Caki2 (cell line): Measurements from ENCODE around the gene NXNL1. TPM values are rescaled to one million over a fixed set of nuclear protein-coding genes. Genes with fewer than 3 reads are reported as not detected.

Source experiments
- DNase-seq: peaks from one replicate; pipeline ENCODE4 v3.0.0-alpha.2; 2015; ENCODE audit warnings: low read depth
- in situ Hi-C: cut with HindIII; loops from 2 replicates; pipeline ENCODE4 v1.10.0; 2016; ENCODE audit warnings: low sequenced_read_pairs, low pct_unique_long_range_greater_than_20kb, mixed read lengths
- total RNA-seq: library from RNA; depleted of rRNA; stranded (reverse); fragments of >200 nt; shearing (Covaris generic); gene quantifications from 2 replicates; pipeline ENCODE4 v1.2.3, GENCODE V29; 2014; ENCODE audit warnings: low replicate concordance

The NXNL1 gene
- total RNA-seq, 1 experiment from 2014 or later = not detected

DNA sequence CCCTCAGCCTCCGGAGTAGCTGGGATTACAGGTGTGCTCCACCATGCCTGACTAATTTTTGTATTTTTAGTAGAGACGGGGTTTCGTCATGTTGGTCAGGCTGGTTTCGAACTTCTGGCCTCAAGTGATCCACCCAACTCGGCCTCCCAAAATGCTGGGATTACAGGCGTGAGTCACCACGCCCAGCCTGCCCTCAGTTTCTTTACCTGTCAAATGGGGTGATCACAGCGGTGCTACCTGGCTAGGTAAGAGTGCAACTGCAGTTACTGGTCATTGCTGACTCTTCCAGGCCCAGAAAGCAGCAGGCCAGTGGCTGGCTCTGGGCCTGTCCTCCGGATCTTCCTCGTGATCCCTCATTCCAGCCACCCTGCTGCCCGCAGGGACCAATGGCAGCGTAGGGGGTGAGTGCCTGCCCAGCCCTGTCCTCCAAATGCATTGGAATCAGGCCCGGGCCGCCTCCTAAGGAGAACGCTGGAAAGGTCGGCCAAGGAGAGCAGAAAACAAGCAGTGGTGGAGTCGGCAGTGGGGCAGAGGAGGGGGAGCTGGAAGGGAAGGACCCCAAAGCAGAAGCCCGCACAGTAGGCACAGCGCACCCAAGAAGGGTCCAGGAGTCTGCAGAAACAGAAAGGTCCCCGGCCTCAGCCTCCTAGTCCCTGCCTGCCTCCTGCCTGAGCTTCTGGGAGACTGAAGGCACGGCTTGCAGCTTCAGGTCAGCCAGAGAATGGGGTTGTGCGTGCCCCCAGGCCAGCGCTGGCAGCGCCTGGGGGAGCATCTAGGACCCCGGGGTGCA is 7.8 kb upstream of the NXNL1 start:
- in situ Hi-C loops = no loop called here
- no peak for DNase-seq

- in situ Hi-C loops = no loop called here
- no peak for DNase-seq
These were observed 7.0 kb upstream of the NXNL1 start for GRCh38 chr19:17467471-17468301.

DNA sequence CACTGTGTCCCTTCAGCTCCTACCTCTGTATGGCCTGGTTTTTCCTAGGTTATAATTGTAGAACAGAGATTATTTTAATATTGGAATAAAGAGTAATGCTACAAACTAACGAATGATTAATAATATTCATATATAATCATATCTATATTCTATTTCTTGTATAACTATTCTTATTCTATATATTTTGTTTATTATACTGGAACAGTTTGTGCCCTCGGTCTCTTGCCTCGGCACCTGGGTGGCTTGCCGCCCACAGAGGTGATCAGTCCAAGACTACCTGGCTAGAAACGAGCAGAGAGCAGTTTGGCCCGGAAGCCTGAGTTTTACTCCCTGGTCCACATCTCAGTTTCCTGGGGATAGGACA is 5.7 kb upstream of the NXNL1 start:
- in situ Hi-C loops = no loop called here
- no peak for DNase-seq

GRCh38 chr19:17458970-17459369 is 1.8 kb downstream of the NXNL1 start:
- no peak for DNase-seq
- in situ Hi-C loops = no loop called here

- in situ Hi-C loops = no loop called here
- DNase-seq = no peak
These were observed 3.1 kb downstream of the NXNL1 start for GRCh38 chr19:17457616-17458015.

DNA sequence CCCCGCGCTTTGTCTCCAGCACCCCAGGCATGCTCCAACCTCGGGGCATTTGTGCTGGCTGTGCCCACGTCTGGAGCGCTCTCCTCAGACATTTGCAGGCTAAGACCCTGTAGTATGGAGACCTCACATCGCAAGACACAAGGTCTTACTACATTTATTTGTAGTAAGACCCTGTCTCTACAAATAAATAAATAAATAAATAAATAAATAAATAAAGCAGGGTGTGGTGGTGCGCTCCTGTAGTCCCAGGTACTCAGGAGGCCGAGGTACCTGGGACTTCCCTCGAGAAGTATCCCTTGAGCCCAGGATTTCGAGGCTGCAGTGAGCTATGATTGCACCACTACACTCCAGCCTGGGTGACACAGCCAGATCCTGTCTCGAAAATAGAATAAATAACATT is 4.6 kb downstream of the NXNL1 start:
- in situ Hi-C loops = no loop called here
- DNase-seq = no peak

DNA sequence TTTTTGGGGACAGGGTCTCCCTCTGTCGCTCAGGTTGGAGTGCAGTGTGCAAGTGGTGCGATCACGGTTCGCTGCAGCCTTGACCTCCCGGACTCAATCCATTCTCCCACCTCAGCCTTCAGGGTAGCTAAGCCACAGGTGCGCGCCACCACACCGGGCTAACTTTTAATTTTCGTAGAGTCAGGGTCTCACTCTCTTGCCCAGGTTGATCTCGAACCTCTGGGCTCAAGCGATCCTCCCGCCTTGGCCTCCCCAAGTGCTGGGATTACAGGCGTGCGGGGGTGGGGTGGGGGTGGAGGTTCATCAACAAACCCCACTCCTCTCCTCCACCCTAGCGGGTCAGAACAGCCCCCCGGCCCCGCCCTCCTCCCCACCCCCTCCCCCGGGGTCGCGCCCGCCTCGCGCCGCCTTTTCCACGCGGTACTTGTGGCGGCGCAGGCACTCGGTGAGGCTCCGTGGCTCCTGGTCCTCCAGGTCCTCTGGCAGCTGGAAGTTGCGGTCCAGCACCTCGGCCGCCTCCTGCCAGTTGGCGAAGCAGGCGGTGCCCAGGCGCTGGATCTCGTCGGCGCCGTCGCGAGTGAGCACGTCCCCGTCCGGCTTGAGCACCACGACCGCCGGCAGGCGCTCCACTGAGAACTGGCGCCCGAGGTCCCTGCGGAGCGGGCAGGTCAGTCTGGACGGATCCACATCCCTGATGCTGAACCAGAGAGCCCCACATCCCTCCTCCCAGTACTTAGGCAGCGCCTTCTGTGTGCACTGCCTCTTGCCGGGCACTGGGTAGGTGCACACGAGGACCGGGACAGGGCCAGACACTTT is 5.2 kb downstream of the NXNL1 start:
- in situ Hi-C loops = no loop called here

GRCh38 chr19:17454576-17455071 is 6.1 kb downstream of the NXNL1 start:
- in situ Hi-C loops = no loop called here

More for the DNA sequence above, 5.2 kb downstream of the NXNL1 start:
- DNase-seq = no peak

DNA sequence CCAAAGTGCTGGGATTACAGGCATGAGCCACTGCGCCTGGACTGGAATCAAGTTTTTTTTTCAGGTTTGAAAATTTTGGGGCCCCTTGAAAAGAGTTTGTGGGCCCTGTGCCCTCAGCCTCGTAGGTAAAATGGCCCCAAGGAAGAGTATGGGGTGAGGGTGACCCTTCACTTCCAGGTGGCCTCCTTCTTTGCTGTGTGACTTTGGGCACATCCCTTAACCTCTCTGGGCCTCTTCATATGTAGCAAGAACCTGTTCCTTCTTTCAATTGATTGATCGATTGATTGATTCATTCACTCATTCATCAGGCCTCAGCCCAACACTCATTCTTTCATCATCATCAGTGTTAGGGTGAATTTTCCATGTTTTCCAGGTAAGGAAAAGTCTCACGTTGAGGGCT is 8.9 kb downstream of the NXNL1 start:
- in situ Hi-C loops = no loop called here

More at GRCh38 chr19:17454576-17455071, 6.1 kb downstream of the NXNL1 start:
- no peak for DNase-seq

DNA sequence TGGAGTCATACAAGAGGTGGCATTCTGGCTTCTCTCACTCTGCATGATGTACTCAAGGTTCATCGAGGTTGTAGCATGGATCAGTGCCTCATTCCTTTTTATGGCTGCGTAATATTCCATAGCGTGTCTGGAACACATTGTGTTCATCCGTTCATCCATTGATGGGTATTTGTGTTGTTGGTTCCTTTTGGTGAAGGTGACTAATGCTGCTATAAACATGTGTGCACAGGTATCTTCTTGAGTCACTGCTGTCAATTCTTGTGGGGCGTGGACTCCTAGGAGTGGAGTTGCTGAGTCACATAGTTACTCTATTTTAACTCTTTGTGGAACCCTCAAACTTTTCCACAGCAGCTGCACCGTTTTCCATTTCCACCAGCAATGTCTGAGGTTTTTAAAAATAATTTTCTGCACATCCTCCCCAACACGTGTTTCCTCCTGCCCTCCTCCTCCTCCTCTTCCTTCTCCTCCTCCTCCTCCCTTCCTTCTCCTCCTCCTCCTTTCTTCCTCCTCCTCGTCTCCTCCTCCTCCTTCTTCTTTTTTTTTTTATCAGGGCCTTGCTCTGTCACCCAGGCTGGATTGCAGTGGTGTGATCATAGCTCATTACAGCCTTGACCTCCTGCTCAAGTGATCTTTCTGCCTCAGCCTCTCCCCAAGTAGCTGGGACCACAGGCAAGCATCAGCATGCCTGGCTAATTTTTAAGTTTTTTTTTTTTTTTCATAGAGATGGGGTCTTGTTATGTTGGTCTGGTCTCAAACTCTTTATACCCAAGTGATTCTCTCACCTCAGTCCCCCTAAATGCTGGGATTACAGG is 10.3 kb downstream of the NXNL1 start:
- in situ Hi-C loops = no loop called here
- DNase-seq = peak; percentile 74

More for the DNA sequence above, 8.9 kb downstream of the NXNL1 start:
- DNase-seq = no peak

- in situ Hi-C loops = no loop called here
- no peak for DNase-seq
These were observed 12.4 kb downstream of the NXNL1 start, which contains the start of gene TMEM221 for GRCh38 chr19:17448131-17448967. TSS of gene TMEM221 (minus strand) at chr19:17448668. CDS start at chr19:17448462, 206 bp downstream.

DNA sequence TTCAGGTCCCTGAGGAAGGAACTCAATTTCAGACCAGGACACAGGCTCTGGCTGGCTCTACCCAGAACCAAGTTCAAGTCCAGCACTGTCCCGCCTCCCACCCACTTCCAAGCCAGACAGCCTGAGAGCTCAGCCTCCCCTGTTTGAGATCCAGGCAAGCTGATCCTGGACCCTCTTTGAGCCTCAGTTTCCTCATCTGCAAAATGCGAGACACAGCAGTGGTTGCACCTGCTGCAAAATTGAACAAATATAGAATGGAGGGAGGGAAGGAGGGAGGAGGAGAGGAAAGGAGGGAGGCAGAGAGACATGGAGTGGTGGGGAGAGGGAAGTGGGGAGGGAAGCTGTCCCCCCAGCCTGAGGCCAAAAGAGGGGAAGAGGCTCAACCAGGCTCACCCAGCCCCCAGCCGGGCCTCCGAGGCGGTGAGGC is 13.0 kb downstream of the NXNL1 start:
- no peak for DNase-seq
- in situ Hi-C loops = no loop called here

DNA sequence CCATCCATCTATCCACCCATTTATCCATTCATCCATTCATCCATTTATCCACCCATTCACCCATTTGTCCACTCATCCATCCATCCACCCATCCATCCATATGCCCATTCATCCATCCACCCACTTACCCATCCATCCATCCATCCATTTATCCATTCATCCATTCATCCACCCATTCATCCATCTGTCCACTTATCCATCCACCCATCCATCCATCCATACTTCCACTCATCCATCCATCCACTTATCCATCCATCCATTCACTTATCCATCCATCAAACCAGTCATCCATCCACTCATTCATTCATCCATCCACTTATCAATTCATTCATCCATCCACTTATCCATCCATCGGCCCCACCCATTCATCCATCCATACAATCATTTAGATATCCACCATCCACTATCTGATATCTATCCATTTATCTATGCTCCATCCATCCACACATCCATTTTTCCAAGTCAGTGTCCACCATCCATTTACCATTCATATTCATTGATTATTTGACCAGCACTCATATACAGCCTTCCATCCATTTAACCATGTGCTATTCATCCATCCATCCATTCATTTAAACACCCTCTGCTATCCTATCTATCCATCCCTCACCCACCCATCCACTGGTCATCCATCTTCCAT is 15.1 kb downstream of the NXNL1 start:
- DNase-seq = no peak

GRCh38 chr19:17441241-17442021 is 19.3 kb downstream of the NXNL1 start:
- in situ Hi-C loops = no loop called here
- DNase-seq = peak; percentile 40

More for the DNA sequence above, 15.1 kb downstream of the NXNL1 start:
- in situ Hi-C loops = no loop called here

DNA sequence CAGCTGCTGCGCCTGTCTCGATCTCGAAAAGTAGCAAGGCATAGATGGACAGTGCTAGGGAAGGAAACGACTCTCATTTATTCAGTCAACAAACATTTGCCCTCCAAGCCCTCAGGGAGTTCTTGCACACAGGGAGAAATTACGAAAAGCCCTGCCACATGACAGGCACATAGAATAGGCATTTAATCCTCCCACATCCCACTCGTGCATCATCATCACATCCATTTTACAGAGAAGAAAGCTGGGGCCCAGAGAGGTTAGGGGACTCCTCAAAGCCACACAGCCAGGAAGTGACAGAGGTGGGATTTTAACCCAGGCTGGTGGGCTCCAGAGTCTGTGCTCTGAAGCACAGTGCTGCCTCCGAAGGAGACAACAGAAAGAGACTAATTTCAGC is 23.9 kb downstream of the NXNL1 start:
- DNase-seq = no peak
- in situ Hi-C loops = no loop called here
